GM12801 (cell line): ENCODE data around the gene KLHL10.

Experiments used
- TF ChIP-seq, protein P1 (sequence below): IDR thresholded peaks from one replicate; pipeline ENCODE4 v1.5.1; 2011; ENCODE audit warnings: control low read depth; ENCODE audit not compliant: insufficient read length; ENCODE audit errors: extremely low read depth

Gene KLHL10

DNA sequence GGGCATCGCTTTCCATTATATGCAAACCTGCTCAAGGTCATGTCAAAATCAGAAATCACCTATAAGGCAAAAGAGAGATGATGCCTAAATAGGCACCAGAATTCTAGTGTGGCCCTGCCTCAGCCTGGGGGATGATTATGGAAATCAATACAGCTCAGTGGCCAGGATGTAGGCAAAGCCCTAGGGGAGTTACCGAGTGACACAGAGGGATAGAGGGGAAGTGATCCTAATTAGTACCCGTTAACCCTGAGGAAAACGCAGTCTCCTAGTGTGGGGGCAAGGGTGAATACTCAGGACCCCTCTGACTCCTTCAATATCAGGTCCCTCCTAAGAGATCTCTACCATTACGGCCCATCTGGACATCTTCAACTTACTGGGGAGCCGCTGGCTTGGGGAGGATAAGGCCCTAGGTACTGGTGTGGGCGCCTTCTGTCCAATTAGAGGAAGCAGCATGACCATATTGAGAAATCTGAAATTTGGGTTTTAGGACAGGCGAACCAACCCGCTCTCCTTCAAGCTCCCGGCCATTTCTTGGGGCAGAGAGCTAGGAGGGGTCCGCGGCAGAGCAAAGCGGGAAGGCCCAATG is 2.3 kb upstream of the KLHL10 start:
- TF ChIP-seq, protein P1, sequence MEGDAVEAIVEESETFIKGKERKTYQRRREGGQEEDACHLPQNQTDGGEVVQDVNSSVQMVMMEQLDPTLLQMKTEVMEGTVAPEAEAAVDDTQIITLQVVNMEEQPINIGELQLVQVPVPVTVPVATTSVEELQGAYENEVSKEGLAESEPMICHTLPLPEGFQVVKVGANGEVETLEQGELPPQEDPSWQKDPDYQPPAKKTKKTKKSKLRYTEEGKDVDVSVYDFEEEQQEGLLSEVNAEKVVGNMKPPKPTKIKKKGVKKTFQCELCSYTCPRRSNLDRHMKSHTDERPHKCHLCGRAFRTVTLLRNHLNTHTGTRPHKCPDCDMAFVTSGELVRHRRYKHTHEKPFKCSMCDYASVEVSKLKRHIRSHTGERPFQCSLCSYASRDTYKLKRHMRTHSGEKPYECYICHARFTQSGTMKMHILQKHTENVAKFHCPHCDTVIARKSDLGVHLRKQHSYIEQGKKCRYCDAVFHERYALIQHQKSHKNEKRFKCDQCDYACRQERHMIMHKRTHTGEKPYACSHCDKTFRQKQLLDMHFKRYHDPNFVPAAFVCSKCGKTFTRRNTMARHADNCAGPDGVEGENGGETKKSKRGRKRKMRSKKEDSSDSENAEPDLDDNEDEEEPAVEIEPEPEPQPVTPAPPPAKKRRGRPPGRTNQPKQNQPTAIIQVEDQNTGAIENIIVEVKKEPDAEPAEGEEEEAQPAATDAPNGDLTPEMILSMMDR = no peak

DNA sequence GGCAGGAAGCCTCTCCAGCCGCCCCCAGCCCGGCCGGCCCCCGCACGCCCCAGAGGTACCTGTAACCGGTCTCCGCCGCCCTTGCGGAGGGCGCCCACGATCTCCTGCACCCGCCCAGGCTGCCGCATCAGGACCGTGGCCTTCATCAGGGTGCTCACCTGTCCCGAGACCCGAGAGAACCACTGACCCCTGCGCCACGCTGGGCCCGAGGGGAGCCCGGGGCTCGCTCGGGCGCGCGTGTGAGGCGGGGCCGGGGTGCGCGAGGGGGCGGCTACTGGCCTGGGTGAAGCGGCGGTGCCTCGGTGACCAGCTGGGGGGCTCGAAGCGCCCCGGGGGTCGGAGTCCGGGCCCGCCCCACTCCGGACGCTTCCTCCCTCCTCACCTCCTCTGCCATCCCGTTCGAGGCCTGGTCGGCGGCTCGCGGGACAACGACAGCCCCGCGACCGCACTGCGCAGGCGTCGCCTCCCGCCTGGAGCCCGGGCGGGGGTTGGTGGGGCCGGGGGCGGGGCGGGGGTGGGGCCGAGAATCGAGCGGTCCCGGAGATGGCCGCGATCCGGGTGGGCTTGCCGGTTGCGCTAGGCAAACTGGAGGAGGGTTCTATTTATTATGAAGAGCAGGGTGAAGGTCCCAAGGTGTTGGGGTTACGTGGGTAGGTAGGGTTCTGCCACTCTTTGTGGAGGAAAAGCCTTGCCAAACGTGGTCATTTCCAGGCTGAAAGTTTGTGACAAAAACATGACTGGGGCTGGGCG is 1.6 kb upstream of the KLHL10 start, which contains the start of gene NT5C3B:
Gene NT5C3B (minus strand): TSS at position 433 of the 750 bp plus-strand sequence. CDS start 39 bp downstream, at position 394.
- TF ChIP-seq, protein P1 = no peak

- TF ChIP-seq, protein P1 = no peak
Measured at GRCh38 chr17:41836550-41837196, 952 bp upstream of the KLHL10 start.

DNA sequence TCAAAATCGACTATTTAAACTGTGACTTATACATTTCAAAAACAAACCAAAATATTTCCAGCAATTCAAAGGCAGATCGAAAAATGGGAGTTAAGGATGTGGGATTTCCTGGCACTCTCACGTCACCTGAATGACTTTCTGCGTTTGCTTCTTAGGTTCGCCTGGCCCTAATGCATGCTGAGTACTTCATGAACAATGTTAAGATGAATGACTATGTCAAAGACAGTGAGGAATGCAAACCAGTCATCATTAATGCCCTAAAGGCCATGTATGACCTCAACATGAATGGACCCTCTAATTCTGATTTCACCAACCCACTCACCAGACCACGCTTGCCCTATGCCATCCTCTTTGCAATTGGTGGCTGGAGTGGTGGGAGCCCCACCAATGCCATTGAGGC is 7.3 kb downstream of the KLHL10 start:
- TF ChIP-seq, protein P1 = no peak

GRCh38 chr17:41848788-41849187 is 11.2 kb downstream of the KLHL10 start:
- TF ChIP-seq, protein P1 = no peak

- TF ChIP-seq, protein P1 = no peak
Measured at GRCh38 chr17:41849251-41849990, 11.8 kb downstream of the KLHL10 start.
